NOMO-1 (cell line): ENCODE results near the gene IVD.
A peak's percentile ranks its signal among the peaks of the same experiment; 100 is the strongest.

Experiments used
- DNase-seq, 2 experiments: peaks; one replicate each; lab custom pipeline; 2025; ENCODE audit not compliant: unreplicated experiment in 2 of 2; lab: John Stamatoyannopoulos, UW

IVD gene

GRCh38 chr15:40436892-40437751 is 31.5 kb downstream of the IVD start:
- no peak for DNase-seq

- DNase-seq, result no peak
These were observed 32.4 kb downstream of the IVD start for GRCh38 chr15:40437752-40438687.

- DNase-seq, result no peak
These were observed 33.1 kb downstream of the IVD start for GRCh38 chr15:40438712-40439111.

GRCh38 chr15:40439461-40439959 is 33.9 kb downstream of the IVD start:
- DNase-seq, result no peak

GRCh38 chr15:40439960-40440742 is 34.6 kb downstream of the IVD start:
- DNase-seq, result no peak

- DNase-seq, result peak; percentile 92 to 94
These were observed 35.4 kb downstream of the IVD start, which contains the start of gene BAHD1 for GRCh38 chr15:40440743-40441564. BAHD1 (plus strand) TSS chr15:40440953; CDS start chr15:40458465, 17,512 bp downstream.

GRCh38 chr15:40441565-40442531 is 36.3 kb downstream of the IVD start:
- DNase-seq, result no peak

- DNase-seq, result no peak
These were observed 37.7 kb downstream of the IVD start for GRCh38 chr15:40443255-40443654.

GRCh38 chr15:40443846-40444245 is 38.3 kb downstream of the IVD start:
- DNase-seq, result no peak

GRCh38 chr15:40444736-40445135 is 39.1 kb downstream of the IVD start:
- no peak for DNase-seq

GRCh38 chr15:40445421-40445922 is 39.9 kb downstream of the IVD start:
- DNase-seq, result no peak

- DNase-seq, result no peak
These were observed 40.5 kb downstream of the IVD start for GRCh38 chr15:40446144-40446543.

GRCh38 chr15:40448354-40448753 is 42.8 kb downstream of the IVD start:
- DNase-seq, result no peak

- no peak for DNase-seq
These were observed 43.7 kb downstream of the IVD start for GRCh38 chr15:40449275-40449674.

- DNase-seq, result no peak
These were observed 44.5 kb downstream of the IVD start for GRCh38 chr15:40450047-40450446.

- DNase-seq, result no peak
These were observed 46.0 kb downstream of the IVD start for GRCh38 chr15:40451527-40452158.

- DNase-seq, result no peak
These were observed 46.9 kb downstream of the IVD start for GRCh38 chr15:40452296-40453090.
